GM18907 (cell line): ENCODE measurements around the gene CLIC5.

ENCODE experiments used
- ATAC-seq: cut with Tn5 transposase; IDR thresholded peaks from one replicate; pipeline ENCODE4 v1.9.1; 2021; ENCODE audit warnings: mild to moderate bottlenecking, moderate library complexity; ENCODE audit not compliant: unreplicated experiment

CLIC5 gene

DNA sequence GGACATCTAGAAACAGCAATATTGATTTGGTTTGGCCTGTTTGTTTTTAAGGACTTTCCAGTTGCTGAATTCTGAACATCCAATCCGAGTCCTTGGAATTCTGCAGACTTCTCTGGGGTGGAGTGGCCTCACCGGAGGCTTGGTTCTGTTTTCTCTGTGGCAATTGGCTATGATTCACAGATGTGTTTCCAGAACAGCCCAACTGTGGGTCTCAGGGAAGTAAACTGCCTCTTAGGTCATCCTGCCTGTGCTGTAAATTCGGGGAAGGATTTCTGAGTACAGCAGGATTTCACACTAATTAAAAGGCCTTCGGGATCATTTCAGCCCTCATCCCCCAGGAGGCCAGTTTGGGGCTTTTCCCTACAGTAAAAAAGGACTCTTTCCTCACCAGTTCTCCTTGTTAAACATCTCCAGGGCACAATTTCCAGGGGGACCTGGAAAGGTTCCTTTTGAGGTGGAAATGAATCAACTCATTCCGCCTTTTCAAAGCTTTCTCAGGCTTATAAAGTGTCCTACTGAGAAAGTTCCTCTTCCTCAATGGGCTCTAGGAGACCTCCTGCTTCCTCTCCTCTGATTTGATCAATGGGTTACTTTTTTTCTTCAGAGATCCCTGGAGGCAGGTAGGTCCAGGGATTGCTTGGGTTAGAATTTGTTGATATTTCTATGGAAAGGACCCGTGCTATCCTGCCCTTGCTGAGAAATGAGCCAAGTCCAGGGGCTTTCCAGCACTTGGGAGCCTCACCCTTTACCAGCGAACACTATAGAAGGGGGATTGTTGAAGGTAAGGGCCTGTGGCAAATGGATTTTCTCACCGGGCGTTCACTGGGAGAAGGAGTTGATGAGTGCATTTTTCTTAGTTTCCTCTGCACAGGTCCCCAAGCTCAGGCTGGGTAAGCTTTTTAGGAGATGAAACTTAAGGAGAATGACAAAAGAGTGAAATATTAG, 114.6 kb downstream of the CLIC5 start:
- ATAC-seq: no peak

DNA sequence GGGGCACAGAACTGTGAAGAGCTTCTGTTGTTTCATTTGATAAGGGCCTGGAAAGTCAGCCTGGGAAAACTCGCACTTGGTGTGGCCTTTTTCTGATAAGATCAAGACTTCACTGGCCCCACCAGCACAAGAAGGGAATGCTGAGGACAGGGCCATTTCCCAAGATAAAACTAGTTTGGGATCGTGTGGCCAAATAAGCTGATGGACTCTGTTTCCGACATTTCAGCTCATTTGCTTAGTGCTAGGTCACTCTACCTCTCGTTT, 116.0 kb downstream of the CLIC5 start:
- ATAC-seq: no peak

DNA sequence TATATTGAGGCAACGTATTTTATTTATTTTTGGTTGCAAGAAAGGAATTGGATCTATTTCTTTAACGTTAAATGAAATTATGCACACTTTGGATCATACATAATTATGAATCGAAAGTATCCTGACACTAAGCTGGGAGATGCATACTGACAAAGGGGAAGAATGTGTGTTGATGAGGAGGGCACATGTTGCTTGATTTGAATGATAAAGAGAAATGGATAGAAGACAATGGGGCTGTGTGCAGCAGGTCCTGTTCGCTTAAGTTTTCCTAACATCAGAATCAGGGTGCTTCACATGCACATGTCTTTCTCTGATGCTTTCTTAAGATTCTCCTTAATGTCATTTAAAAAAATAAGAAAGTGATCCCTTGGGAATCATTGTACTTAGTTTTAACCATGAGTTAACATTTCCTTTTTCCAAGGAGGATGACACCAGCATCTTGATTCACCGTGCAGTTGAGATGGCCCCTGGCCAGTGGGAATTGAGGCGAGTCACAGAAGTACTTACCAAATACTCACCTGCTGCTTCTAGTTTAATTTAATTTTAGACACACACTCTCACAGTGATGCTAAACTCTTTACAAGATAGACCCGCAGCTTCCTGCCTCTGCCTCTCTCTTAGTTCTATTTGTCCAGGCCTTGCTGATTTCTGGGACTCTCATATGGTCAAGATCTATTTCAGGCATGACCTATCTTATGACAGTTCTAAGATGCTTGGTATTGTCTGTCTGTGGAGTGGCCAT, 116.5 kb downstream of the CLIC5 start:
- ATAC-seq: no peak

DNA sequence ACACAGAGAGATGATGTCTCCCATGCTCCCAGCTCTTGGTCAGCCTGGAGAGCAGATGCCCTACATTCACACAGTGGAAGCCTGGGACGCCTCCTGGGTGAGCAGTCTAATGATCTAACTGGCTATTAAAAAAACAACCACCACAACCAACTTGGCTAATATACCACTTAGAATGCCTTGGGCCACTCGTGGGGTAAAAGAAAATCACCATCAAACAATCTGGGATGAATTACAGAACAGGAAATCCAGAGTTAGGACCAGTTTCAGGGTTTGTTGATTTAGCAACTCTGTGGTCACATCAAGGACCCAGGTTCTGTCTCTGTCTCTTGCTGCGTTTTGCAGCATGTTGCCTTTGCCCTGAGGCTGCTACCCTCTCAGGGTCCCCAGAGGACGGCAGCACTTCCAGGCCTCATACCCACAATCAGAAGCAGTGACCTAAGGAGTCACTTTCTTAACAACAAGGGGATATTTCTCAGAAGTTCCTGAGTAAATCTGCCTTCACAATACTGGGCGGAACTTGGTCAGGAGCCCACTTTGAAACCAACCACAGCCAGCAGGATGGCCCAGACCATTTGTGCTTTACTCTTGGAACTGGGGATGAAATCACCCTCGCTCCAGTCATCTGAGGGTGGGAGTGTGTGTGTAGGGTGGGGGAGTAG, 118.7 kb downstream of the CLIC5 start:
- no peak for ATAC-seq

DNA sequence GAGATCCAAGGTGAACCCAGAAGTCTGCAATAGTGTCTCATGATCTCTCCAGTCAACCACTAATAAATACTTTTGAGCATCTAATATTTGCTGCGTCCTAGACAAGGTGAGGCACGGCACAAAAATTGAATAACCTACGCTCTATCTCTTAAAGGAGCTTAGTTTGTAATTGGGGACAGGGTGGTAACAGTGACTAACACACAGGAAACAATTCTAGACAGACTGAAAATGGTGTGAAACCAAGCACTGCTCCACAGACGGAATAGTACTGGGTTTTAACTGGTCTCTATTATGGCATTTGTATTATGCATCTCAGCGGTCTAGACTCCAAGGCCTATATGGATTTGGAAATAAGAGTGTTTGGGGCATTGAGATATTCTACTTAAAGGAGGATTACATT, 120.1 kb downstream of the CLIC5 start:
- no peak for ATAC-seq

DNA sequence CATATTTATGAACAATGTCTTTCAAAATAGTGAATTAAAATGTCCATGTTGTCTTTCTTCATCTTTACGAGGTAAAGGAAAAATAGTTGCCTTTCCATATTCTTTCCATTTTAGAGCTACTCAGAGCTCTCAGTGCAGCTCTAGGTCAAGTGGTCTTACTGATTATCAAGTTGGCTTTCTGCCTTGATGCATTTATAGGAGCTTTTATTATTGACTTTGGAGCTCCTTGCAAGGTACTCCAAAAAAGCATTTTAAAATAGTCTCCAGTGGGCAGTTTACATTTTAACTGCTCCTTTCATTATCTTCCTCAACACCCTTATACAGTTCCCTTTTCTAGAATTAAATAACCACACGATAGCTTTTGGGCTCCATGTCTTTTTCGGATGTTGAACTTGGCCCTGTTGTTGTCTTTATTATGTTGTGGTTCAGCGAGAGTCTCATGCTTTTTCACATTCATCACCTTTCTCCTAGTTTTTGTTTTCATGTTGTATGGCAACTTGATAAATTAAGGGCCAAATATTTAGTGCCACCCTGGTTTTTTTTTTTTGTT, 122.9 kb downstream of the CLIC5 start:
- ATAC-seq: no peak

DNA sequence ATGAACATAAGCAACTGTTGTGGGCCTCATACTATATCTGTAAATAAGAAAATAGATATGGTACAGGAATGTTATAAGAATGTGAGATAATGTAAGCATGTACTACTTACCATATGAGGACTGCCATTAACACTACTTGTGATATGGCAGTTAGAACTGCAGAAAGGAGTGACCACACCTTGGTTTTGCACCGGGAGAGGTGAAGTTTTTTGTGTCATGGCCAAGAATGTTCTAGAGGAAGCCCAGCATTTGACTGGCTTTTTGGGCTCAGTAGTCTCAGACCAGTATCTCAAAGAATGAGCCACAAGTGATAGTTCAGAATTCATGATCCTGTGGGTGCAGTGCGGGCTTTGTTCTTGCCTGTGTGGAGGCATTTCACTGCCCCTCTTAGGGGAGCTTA, 123.5 kb downstream of the CLIC5 start:
- ATAC-seq: no peak

DNA sequence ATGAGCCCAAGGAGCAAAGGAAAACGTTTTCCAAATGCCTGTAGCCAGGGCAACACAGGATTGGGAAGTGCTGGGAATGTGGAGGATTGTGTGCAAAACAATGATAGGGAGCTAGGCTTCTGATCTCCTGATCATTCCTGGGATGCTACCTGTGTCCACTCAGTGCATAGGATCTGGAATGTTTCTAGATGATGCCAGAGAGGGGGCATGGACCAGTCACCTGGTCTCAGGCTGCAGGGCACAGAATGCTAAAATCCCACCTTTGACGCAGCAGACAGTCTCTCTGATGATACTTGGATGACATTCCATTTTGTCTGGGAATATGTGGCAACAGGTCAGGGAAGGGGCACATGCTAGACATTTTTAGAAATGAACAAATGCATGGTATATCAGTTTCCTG, 128.9 kb downstream of the CLIC5 start:
- ATAC-seq: no peak

DNA sequence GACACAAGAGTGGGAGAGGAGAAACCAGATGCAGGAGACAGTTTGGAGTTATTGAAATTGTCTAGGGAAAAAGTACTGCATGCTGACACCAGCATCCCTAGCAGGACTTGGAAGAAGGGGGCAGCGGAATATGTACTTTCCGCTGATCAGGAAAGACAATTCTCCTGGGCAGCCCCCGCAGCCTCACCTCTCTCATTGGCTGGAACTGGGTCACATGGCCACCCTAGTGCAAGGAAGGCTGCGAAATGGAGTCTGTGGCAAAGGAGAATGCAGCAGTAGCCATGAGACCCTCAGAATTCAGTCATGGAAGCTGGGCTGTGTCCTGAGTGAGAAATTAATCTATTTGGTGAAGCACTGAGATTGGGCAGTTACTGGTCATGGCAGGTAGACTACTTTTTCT, 131.3 kb downstream of the CLIC5 start:
- no peak for ATAC-seq

DNA sequence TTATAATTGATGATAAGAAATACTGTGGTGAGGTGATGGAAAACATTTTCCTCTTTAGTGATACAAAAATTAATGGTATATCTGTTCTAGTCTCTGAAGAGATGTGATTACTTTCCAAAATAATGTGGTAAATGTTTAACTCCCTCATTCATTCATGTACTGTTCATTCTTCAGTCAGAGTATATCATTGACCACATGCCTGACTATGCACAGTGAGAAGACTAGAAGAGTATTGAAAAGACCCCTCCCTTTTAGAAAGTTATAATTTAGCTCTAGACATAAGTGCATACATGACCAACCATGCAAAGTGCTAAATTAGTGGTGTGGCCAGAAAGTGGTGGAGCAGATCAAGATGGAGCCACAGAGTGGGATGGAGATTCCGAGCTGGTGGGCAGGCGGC, 133.0 kb downstream of the CLIC5 start:
- ATAC-seq: no peak

DNA sequence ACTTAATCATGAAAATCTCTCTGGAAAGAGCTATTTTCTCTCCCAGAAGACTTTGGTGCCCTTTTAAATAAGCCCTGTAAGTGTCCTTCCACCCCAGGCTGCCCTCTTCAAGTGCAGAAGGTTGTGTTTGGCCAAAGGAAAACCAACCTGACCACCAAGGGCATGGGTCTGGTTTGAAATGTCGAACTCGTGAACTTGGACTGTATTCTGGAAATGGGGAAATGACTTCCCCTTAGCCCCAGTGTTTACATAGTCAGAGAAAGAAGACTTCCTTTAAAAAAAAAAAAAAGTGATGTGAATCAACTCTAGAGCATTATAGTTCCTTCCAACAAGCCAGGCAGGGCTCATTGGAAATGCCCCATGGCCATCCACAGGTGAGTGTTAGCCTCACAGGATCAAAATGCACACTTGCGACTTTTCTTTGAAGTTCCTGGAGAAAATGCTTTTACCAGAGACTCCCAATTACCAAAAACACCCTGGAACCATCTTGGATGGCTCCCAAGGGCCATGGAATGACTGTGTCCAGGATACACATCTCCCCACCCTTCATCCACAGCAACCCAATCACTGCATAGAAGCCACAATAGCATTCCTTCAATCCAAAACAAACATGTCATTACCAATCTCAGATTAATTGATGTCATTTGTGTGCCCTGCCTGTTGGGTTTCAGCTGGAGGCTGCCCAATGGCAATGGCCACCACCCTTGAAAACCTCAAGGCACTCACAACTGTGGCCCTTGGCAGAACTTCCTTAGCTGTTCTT, 133.8 kb downstream of the CLIC5 start:
- ATAC-seq: no peak

DNA sequence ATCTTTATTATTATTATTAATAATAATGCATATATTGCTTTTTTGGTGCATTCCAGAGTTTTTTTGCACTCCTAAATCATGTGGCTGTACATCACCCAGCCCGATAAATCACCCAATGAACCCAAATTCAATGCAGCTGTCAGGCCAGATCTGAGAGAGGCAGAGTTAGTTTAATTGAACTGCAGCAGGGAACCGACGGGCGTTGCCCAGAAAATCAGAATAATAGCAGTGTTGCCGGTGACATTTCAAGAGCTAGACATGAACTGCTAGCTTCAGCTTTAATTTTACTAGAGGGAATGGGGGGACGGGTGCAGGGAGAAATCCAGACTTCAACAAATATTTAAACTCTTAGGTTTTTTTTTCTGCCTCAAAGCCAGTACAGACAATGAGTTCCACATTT, 135.0 kb downstream of the CLIC5 start:
- no peak for ATAC-seq

DNA sequence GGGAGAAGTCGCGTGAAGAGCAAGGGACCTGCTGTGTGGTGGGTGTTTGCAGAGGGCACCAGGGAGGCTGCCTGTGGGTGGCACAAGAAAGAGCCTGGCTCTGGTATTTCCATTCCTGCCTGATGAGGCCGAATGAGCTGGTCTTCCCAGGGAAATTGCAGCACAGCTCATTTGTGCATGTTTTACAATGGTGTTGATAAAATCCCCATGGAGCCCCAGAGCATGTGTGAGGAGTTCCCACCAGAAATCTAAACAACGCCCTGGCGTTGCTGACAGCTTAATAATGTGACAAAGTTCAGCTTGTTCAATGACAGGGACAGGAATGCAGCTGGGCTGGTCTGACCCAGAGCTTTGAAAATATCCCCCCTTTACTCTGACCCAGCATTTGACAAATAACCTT, 135.5 kb downstream of the CLIC5 start:
- no peak for ATAC-seq

DNA sequence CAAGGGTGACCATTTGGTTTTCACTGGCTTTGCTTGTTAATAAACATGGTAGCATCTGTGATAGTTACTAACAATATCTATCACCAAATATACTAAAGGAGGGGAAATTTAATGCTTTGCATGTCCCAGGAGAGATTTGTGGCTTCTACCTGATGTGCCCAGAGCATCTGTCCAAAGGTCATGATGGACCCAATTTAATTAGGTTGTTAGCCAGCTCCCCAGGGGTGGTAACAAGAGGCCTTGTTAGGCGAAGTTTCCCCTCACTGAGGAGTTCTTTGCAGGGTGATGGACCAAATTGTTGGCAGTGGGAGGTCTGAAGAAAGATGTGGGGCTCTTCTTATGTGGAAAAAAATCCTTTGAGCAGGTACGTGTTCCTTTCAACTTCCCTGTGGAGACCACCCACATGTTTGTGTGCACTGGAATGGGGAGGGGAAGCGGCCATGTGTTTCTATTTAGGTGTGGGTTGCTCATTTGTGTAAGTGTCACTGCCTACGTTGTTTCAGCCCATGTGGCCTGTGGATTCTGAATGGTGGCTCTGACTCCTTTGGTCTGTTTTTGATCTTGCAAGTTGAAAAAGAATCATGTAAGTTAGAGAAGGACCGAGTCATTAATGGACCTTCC, 137.6 kb downstream of the CLIC5 start:
- ATAC-seq: no peak

DNA sequence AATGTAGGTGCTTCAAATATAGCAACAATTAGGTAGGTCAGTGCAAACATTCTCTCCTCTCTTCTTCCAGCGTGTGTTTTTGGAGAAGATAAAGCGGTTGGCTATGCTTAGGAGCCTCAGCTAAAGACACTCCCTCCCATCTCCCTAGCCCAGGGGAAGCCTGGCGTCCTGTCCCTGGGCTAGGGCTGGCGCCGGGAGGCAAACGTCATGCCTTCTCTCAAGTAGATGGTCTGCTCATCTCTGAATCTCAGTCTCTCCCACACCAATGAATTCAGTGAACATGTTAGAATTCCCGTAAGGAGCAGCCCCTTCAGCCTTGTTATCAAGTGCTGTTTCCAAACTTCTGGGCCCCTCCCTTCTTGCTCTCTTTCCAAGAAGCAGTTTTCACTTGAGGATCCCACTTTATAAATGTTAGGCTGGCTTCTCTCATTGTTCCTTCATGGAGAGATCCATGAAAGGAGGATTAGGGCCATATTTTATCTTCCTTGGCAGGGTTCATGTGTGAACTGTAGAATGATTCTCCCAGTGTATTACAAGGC, 142.8 kb downstream of the CLIC5 start:
- no peak for ATAC-seq

DNA sequence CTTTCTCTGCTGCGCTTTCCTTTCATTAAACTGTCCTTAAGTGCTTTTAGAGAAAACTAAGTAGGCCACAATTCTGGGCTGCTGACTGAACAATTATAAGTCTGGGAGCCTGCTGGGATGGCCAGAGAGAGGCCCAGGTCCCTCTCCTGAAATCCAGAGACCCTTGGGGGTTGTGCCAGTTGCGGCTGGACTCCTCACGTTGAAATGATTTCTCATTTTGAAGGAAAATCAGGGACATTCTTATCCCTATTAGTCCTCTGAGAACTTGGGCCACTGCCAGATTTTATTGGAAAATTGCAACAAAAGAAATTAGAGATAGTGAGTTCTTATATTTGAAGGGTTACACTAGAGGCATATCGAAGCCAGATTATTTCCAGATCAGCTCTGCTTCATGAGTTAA, 145.1 kb downstream of the CLIC5 start:
- ATAC-seq: no peak

DNA sequence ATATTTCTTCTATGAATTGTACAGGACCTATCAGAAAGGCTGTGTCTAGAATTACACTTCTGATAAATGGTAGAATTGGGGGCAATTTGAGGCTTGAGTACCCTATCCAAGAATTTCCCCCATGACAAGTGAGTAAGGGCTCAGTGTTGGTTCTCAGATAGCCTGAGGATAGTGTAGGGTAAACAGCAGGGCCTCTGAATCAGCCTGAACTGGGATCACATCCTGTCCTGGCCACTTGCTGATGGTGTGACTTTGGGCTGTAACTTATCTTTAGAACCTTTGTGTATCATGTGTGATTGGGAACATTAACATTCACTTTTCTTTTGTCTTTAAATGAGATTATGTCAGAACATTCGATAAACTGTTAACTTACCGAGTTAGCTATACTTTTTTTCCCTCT, 151.0 kb downstream of the CLIC5 start:
- ATAC-seq: no peak

DNA sequence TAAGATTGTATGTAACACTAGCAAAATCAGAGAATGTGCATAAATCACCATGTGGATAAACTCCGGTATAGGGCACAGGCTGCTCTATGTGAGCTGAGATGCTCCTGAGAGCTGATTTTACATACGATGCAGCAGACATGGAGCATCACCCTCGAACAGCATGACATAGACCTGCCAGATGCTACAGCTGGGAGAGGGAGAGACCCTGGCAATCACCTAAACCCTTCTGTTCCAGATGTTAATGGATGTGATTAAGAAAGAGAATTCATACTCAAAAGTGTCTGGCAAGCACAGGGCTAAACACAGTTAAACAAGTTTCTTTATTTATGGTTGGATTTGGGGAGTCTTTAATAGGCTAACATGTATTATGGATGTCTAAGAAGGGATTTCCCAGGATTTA, 157.0 kb downstream of the CLIC5 start:
- no peak for ATAC-seq

DNA sequence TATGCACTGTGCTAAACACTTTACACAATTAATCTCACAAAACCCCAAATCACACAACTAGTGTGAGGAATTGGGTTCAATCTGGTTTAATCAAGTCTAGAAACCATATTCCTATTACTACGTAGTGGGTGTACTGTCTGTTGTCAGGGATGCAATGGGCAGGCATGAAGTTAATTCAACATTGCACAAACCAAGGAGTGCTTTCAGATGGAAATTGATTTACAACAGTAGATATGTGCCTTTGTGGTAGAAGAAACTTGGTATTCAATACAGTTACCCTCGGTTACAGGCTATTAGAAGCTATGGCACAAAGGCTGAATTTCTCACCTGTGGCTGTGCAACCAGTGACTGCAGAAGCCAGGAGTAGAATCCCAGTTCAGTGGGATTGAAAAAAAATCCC, 157.8 kb downstream of the CLIC5 start:
- ATAC-seq: no peak
